WTC11 (cell line): ENCODE results near the gene ADCY3.

Source experiments
- CREB1 ChIP-seq: sonication (generic); formaldehyde crosslinking; IDR thresholded peaks from 2 replicates; pipeline ENCODE4 v1.8.0; 2023; ENCODE audit warnings: mild to moderate bottlenecking, missing genetic modification reagents
- ESRRA ChIP-seq: sonication (generic); formaldehyde crosslinking; IDR thresholded peaks from 2 replicates; pipeline ENCODE4 v1.8.1; 2022; ENCODE audit warnings: mild to moderate bottlenecking, missing genetic modification reagents, borderline replicate concordance
- KAT7 ChIP-seq: sonication (generic); formaldehyde crosslinking; IDR thresholded peaks from 2 replicates; pipeline ENCODE4 v1.8.1; 2023; ENCODE audit warnings: missing genetic modification reagents, mild to moderate bottlenecking, borderline replicate concordance
- NFE2L1 ChIP-seq: sonication (generic); formaldehyde crosslinking; IDR thresholded peaks from 2 replicates; pipeline ENCODE4 v1.8.1; 2023; ENCODE audit warnings: missing genetic modification reagents
- NR2C2 ChIP-seq: sonication (generic); formaldehyde crosslinking; IDR thresholded peaks from 2 replicates; pipeline ENCODE4 v1.8.0; 2022; ENCODE audit warnings: mild to moderate bottlenecking, missing genetic modification reagents
- TF ChIP-seq, protein P1 (sequence below): fragments of 200-600 bp; IDR thresholded peaks from 2 replicates; pipeline ENCODE4 v1.8.0; 2022; ENCODE audit warnings: antibody characterized with exemption
- TF ChIP-seq, protein P2 (sequence below): sonication (generic); formaldehyde crosslinking; IDR thresholded peaks from 2 replicates; pipeline ENCODE4 v1.8.1; 2022; ENCODE audit warnings: low read depth, missing genetic modification reagents, borderline replicate concordance
- TF ChIP-seq, protein P3 (sequence below): sonication (generic); formaldehyde crosslinking; IDR thresholded peaks from 2 replicates; pipeline ENCODE4 v1.8.1; 2023; ENCODE audit warnings: mild to moderate bottlenecking, moderate library complexity, missing genetic modification reagents

DNA sequence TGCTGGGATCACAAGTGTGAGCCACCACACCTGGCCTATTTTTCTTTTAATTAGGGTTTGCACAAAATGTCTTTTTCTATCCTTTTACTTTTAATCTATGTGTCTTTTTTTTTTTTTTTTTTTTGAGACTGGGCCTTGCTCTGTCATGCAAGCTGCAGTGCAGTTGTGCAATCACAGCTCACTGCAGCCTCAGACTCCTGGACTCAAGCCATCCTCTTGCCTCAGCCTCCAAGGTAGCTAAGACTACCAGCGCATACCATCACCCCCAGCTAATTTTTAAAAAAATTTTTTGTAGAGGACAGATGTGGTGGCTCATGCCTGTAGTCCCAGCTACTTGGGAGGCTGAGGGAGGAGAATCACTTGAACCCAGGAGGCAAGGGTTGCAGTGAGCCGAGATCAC lies 27.1 kb downstream of the ADCY3 start:
- TF ChIP-seq, protein P1, sequence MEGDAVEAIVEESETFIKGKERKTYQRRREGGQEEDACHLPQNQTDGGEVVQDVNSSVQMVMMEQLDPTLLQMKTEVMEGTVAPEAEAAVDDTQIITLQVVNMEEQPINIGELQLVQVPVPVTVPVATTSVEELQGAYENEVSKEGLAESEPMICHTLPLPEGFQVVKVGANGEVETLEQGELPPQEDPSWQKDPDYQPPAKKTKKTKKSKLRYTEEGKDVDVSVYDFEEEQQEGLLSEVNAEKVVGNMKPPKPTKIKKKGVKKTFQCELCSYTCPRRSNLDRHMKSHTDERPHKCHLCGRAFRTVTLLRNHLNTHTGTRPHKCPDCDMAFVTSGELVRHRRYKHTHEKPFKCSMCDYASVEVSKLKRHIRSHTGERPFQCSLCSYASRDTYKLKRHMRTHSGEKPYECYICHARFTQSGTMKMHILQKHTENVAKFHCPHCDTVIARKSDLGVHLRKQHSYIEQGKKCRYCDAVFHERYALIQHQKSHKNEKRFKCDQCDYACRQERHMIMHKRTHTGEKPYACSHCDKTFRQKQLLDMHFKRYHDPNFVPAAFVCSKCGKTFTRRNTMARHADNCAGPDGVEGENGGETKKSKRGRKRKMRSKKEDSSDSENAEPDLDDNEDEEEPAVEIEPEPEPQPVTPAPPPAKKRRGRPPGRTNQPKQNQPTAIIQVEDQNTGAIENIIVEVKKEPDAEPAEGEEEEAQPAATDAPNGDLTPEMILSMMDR = no peak
- TF ChIP-seq NR2C2 (CRISPR knock-in tag) = no peak
- TF ChIP-seq, protein P2, sequence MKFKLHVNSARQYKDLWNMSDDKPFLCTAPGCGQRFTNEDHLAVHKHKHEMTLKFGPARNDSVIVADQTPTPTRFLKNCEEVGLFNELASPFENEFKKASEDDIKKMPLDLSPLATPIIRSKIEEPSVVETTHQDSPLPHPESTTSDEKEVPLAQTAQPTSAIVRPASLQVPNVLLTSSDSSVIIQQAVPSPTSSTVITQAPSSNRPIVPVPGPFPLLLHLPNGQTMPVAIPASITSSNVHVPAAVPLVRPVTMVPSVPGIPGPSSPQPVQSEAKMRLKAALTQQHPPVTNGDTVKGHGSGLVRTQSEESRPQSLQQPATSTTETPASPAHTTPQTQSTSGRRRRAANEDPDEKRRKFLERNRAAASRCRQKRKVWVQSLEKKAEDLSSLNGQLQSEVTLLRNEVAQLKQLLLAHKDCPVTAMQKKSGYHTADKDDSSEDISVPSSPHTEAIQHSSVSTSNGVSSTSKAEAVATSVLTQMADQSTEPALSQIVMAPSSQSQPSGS (CRISPR knock-in tag) = no peak
- TF ChIP-seq, protein P3, sequence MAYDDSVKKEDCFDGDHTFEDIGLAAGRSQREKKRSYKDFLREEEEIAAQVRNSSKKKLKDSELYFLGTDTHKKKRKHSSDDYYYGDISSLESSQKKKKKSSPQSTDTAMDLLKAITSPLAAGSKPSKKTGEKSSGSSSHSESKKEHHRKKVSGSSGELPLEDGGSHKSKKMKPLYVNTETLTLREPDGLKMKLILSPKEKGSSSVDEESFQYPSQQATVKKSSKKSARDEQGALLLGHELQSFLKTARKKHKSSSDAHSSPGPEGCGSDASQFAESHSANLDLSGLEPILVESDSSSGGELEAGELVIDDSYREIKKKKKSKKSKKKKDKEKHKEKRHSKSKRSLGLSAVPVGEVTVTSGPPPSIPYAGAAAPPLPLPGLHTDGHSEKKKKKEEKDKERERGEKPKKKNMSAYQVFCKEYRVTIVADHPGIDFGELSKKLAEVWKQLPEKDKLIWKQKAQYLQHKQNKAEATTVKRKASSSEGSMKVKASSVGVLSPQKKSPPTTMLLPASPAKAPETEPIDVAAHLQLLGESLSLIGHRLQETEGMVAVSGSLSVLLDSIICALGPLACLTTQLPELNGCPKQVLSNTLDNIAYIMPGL = no peak
- no peak for TF ChIP-seq NFE2L1 (CRISPR knock-in tag)
- no peak for TF ChIP-seq CREB1
- no peak for TF ChIP-seq KAT7 (CRISPR knock-in tag)
- TF ChIP-seq ESRRA (CRISPR knock-in tag) = no peak
